Sigmoid colon (tissue), 3 donors: ENCODE data around the gene CASR.

Experiments used
- CTCF ChIP-seq, 4 experiments: fragments of 450-650 bp in 3 of 4; fragments of 200-600 bp in 1 of 4; IDR thresholded peaks; one replicate each; pipeline ENCODE4 v1.5.1; 2016 to 2019; ENCODE audit warnings: antibody characterized with exemption in 4 of 4, mild to moderate bottlenecking in 3 of 4, moderate library complexity in 2 of 4
- POLR2A ChIP-seq, 2 donors: fragments of 450-650 bp; IDR thresholded peaks; one replicate each; pipeline ENCODE4 v1.6.1; 2016; ENCODE audit warnings: antibody characterized with exemption in 2 of 2, mild to moderate bottlenecking in 2 of 2, moderate library complexity in 2 of 2

DNA sequence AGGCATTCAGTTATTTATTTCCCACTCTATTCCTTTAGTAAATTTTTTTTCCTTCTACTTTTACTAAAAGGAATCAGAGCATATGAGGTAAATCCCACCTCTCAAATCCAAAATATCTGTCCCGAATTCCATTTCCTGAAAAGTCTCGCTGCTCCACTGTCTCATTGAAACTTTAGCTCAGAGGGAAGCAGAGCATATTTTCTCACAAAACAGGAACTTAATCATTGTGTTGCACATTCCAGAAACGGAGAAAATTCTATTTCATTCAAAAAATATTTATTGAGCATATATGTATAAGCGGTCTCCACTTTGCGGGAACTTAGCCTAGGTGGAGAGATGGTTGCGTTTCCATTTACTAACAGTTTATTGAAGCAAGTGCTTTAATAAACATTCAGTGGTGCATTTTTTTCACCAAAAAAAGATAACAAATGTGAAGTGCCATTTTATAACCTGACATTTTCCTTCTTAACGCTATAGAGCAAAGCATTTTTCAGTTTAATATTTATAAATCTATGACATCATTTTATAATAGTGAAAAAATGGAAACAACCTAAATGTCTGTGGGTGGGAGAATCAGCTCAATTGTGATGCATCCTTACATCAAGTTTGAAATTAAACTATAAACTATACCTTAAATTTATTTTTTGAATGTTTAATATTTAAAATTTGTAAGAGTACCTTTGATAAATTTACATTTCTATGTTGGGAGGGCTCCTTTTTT is 74.3 kb downstream of the CASR start:
- TF ChIP-seq CTCF (IDR thresholded peaks at IDR 0.05) (no peak), POLR2A (IDR thresholded peaks at IDR 0.05) (no peak)
